ENCODE data around the gene MOBP. TPM values are rescaled to one million over a fixed set of nuclear protein-coding genes. Genes with fewer than 3 reads are reported as not detected.

MOBP gene
- total and polyA plus RNA-seq, 2 of the 4 experiments (the other 2 are of a cell fraction) = not detected

GRCh38 chr3:39440316-39440715 lies 27.2 kb upstream of the MOBP start:
- Histone ChIP-seq H3K14ac (replicated peaks; ENCODE audit: low read depth, low read length) (no peak overlapping the region), H2AFZ (replicated peaks; ENCODE audit: low read length, poor library complexity) (no peak overlapping the region), H2AK9ac (replicated peaks; ENCODE audit: low read depth, low read length, poor library complexity) (no peak overlapping the region), H3K4me2 (ENCODE audit: low read depth, low read length) (no peak overlapping the region), H2BK120ac (ENCODE audit: low read depth, low read length) (no peak overlapping the region), H3K27ac (ENCODE audit: insufficient read depth, low read length) (no peak overlapping the region), H4K8ac (ENCODE audit: low read depth in 2 of 2, low read length in 2 of 2) (no peak overlapping the region), H2BK15ac (ENCODE audit: low read depth, low read length) (no peak overlapping the region), H3K4me1 (ENCODE audit: control insufficient read depth, insufficient read depth, low read length) (no peaks in the 10 kb centered on the region), H2BK20ac (ENCODE audit: low read depth, low read length) (no peak overlapping the region), H4K91ac (ENCODE audit: insufficient read depth, low read depth, low read length) (no peak overlapping the region), H3K4me3 (ENCODE audit: insufficient read depth, low read depth, low read length) (no peak overlapping the region), H4K5ac (ENCODE audit: low read depth, low read length) (no peak overlapping the region), H2BK5ac (ENCODE audit: low read depth, low read length, poor library complexity, severe bottlenecking) (no peak overlapping the region), H3K27me3 (ENCODE audit: control insufficient read depth, insufficient read depth, low read length) (peaks cover 2% of the 10 kb centered on the region; the same call in 1 of the 2 replicates), H3K23ac (ENCODE audit: low read depth, low read length) (no peak overlapping the region), H3K56ac (ENCODE audit: extremely low read depth, insufficient read depth, low read length) (no peak overlapping the region), H3K36me3 (ENCODE audit: control insufficient read depth, insufficient read depth, low read length) (no peaks in the 10 kb centered on the region), H3K9ac (ENCODE audit: low read depth, low read length) (no peak overlapping the region), H3K9me1 (ENCODE audit: insufficient read depth, low read length) (no peaks in the 10 kb centered on the region), H3K9me3 (ENCODE audit: control insufficient read depth, insufficient read depth, low read length) (no peaks in the 10 kb centered on the region), H2AK5ac (ENCODE audit: low read depth, low read length) (no peak overlapping the region), H3K18ac (ENCODE audit: low read depth, low read length) (no peak overlapping the region), H3K4ac (ENCODE audit: low read depth, low read length) (no peak overlapping the region), H3K79me1 (ENCODE audit: low read depth in 1 of 2, low read length in 2 of 2) (no peaks in the 10 kb centered on the region), H4K20me1 (ENCODE audit: insufficient read depth, low read length) (no peaks in the 10 kb centered on the region)
- intact Hi-C loops (cut with micrococcal nuclease) (no loop called here), in situ Hi-C loops (cut with MboI; ENCODE audit: low sequenced_read_pairs) (no loop called here), dilution Hi-C loops (cut with HindIII; ENCODE audit: low sequenced_read_pairs, unreplicated experiment) (no loop called here)
- DNase-seq (no peak), ATAC-seq (ENCODE audit: low read depth) (no peak)
- no TSS peak for BruUV-seq (replicated peaks)
- no peak for TF ChIP-seq MAZ (IDR thresholded peaks at IDR 0.05; ENCODE audit: borderline replicate concordance, low read depth, low read length)
- TF ChIP-seq, protein P1, sequence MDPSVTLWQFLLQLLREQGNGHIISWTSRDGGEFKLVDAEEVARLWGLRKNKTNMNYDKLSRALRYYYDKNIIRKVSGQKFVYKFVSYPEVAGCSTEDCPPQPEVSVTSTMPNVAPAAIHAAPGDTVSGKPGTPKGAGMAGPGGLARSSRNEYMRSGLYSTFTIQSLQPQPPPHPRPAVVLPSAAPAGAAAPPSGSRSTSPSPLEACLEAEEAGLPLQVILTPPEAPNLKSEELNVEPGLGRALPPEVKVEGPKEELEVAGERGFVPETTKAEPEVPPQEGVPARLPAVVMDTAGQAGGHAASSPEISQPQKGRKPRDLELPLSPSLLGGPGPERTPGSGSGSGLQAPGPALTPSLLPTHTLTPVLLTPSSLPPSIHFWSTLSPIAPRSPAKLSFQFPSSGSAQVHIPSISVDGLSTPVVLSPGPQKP (IDR thresholded peaks at IDR 0.05; ENCODE audit: borderline replicate concordance, low read depth, low read length) = no peak
- TF ChIP-seq FOS (IDR thresholded peaks at IDR 0.05; ENCODE audit: low read depth, low read length) = no peak
- TF ChIP-seq, protein P2, sequence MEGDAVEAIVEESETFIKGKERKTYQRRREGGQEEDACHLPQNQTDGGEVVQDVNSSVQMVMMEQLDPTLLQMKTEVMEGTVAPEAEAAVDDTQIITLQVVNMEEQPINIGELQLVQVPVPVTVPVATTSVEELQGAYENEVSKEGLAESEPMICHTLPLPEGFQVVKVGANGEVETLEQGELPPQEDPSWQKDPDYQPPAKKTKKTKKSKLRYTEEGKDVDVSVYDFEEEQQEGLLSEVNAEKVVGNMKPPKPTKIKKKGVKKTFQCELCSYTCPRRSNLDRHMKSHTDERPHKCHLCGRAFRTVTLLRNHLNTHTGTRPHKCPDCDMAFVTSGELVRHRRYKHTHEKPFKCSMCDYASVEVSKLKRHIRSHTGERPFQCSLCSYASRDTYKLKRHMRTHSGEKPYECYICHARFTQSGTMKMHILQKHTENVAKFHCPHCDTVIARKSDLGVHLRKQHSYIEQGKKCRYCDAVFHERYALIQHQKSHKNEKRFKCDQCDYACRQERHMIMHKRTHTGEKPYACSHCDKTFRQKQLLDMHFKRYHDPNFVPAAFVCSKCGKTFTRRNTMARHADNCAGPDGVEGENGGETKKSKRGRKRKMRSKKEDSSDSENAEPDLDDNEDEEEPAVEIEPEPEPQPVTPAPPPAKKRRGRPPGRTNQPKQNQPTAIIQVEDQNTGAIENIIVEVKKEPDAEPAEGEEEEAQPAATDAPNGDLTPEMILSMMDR (conservative IDR thresholded peaks at IDR 0.05; ENCODE audit: low read depth, low read length) = no peak
- no peak for TF ChIP-seq SMC3 (IDR thresholded peaks at IDR 0.05; ENCODE audit: low read depth, low read length)
- TF ChIP-seq CEBPB (IDR thresholded peaks at IDR 0.05; ENCODE audit: low read depth, low read length) = no peak
- no peak for TF ChIP-seq RFX5 (IDR thresholded peaks at IDR 0.05; ENCODE audit: low read depth, low read length)
- TF ChIP-seq MXI1 (IDR thresholded peaks at IDR 0.05; ENCODE audit: borderline replicate concordance, low read depth, low read length) = no peak
- no peak for TF ChIP-seq RAD21 (IDR thresholded peaks at IDR 0.05; ENCODE audit: low read length)
- no peak for TF ChIP-seq POLR2A (IDR thresholded peaks at IDR 0.05; ENCODE audit: low read depth, low read length)
- no peak for TF ChIP-seq BHLHE40 (IDR thresholded peaks at IDR 0.05; ENCODE audit: low read depth, low read length)
- TF ChIP-seq USF2 (IDR thresholded peaks at IDR 0.05; ENCODE audit: low read depth, low read length) = no peak
- TF ChIP-seq CHD1 (IDR thresholded peaks at IDR 0.05; ENCODE audit: low read depth, low read length) = no peak
- TF ChIP-seq RCOR1 (IDR thresholded peaks at IDR 0.05; ENCODE audit: insufficient replicate concordance, low read length) = no peak
- TF ChIP-seq MAFK (IDR thresholded peaks at IDR 0.05; ENCODE audit: low read depth, low read length) = no peak
- WGBS, 2 experiments (ENCODE audit: extremely low coverage in 2 of 2, insufficient read length in 1 of 2) = 80% methylated on average over 1 of the region's 8 CpGs; no CpG with 5 or more reads in 1 of the 2 experiments
- POLR2A ChIA-PET (ENCODE audit: unreplicated experiment) = no interaction called here
- CTCF ChIA-PET = interaction anchor here (0.6 kb wide), 1 partner anchor 66 kb away, joined by 4 read pairs; no protein-coding TSS in a partner anchor
